ENCODE measurements around the gene APOL6. TPM values are rescaled to one million over a fixed set of nuclear protein-coding genes. Genes with fewer than 3 reads are reported as not detected.

The APOL6 gene
- total RNA-seq, 4 donors from 2014 or later = 28.9 to 70.2 (median 46.8) TPM

DNA sequence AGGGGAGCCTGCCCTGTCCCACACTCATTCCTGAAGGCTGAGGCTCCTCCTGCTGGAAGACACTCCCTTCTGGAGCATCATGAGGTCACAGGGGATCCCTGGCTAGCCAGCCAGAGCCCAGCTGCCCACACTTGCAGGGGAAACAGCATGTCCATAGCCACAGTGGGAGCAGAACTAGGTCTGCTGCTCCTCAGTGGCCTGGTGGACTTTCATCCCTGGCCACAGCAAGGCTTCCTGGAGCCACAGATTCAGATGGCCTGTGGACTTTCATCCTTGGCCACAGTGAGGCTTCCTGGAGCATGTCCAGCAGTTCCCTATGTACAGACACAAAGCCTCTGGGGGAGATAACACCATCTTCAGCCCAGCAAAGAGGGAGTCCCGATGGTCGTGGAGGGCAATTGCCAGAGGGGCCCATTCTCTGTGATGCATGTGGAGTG lies 5.9 kb upstream of the APOL6 start:
- H3K4me3 ChIP-seq = no peak overlapping the region
- H3K9me3 ChIP-seq = no peaks in the 10 kb centered on the region
- H3K27me3 ChIP-seq = no peaks in the 10 kb centered on the region
- H3K36me3 ChIP-seq = no peaks in the 10 kb centered on the region
- H3K4me1 ChIP-seq = peaks cover 0 to 15% (median 2%) of the 10 kb centered on the region in 4 donors
- peak; percentile 4 to 87 (median 75) for DNase-seq
- H3K27ac ChIP-seq = peak overlapping the region in 2 of 4 donors; percentile 22 to 69
- TF ChIP-seq, protein P1, sequence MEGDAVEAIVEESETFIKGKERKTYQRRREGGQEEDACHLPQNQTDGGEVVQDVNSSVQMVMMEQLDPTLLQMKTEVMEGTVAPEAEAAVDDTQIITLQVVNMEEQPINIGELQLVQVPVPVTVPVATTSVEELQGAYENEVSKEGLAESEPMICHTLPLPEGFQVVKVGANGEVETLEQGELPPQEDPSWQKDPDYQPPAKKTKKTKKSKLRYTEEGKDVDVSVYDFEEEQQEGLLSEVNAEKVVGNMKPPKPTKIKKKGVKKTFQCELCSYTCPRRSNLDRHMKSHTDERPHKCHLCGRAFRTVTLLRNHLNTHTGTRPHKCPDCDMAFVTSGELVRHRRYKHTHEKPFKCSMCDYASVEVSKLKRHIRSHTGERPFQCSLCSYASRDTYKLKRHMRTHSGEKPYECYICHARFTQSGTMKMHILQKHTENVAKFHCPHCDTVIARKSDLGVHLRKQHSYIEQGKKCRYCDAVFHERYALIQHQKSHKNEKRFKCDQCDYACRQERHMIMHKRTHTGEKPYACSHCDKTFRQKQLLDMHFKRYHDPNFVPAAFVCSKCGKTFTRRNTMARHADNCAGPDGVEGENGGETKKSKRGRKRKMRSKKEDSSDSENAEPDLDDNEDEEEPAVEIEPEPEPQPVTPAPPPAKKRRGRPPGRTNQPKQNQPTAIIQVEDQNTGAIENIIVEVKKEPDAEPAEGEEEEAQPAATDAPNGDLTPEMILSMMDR (IDR thresholded peaks at IDR 0.05) = no peak
- peak in 1 of 2 donors; percentile 20 for TF ChIP-seq POLR2A (IDR thresholded peaks at IDR 0.05)

DNA sequence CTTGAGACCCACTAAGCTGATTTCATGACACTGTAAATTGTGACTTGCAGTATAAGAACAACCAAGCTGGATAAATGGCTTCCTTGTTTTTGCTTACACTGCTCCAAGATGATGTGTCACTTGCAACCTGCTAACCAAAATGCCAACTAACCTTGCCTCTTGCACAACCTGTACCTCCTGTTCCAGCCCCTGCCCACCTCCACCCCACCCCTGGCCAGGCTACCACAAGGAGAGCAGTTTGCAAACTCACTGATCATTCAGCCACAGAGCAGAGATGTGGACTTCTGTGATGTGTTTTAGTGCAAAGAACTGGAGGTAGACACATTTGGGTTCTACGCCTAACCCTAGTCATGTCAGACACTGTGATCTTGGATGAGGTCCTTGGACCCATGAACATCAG lies 4.3 kb upstream of the APOL6 start:
- Histone ChIP-seq H3K27ac (no peak overlapping the region), H3K9me3 (no peaks in the 10 kb centered on the region), H3K4me1 (peaks cover 0 to 14% (median 4%) of the 10 kb centered on the region in 4 donors), H3K36me3 (no peaks in the 10 kb centered on the region), H3K27me3 (no peaks in the 10 kb centered on the region), H3K4me3 (no peak overlapping the region)
- peak in 1 of 3 donors; percentile 7 for DNase-seq
- TF ChIP-seq, protein P1 (IDR thresholded peaks at IDR 0.05) = no peak
- no peak for TF ChIP-seq POLR2A (IDR thresholded peaks at IDR 0.05)

DNA sequence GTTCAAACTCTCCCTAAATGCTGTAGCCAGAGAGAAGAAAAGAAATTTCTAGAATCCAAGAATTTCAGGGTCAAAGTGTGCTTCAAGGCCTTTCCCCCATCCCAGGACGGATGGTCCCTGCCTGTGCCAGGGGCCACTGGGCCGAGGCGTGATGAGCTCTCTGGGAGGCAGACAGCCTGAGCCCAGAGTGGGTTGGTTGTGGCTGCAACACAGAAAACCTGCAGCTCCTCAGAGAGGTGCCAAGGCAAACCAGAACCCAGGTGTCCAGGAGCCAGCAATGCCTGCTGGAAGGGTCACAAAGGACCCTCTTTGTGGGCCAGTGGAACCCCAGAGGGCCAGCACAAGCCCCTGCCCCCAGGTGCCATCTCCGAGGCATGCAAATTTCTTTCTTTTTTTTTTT lies 2.6 kb upstream of the APOL6 start:
- TF ChIP-seq POLR2A (IDR thresholded peaks at IDR 0.05) = no peak
- TF ChIP-seq, protein P1 (IDR thresholded peaks at IDR 0.05) = no peak
- Histone ChIP-seq H3K4me3 (no peak overlapping the region), H3K27ac (no peak overlapping the region), H3K4me1 (peaks cover 0 to 21% (median 7%) of the 10 kb centered on the region in 4 donors), H3K36me3 (no peaks in the 10 kb centered on the region), H3K27me3 (no peaks in the 10 kb centered on the region), H3K9me3 (no peaks in the 10 kb centered on the region)
- no peak for DNase-seq

DNA sequence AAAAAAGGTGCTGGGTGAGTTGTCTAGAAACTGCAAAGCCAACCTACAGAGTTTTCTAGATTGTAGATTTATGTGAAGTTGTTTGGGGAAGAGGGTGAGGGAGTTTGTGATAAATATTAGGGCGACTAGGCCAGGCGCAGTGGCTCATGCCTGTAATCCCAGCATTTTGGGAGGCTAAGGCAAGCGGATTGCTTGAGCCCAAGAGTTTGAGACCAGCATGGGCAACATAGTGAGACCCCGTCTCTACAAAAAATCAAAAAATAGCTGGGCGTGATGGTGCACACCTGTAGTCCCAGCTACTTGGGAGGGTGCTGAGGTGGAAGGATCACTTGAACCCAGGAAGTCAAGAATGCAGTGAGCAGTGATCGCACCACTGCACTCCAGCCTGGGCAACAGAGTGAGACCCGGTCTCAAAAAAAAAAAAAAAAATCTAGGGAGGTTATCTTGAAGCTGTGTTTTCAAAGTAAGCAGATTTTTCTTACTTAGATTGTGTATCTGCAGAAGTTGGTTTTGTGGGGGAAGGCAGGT lies 844 bp downstream of the APOL6 start:
- no peak for DNase-seq

DNA sequence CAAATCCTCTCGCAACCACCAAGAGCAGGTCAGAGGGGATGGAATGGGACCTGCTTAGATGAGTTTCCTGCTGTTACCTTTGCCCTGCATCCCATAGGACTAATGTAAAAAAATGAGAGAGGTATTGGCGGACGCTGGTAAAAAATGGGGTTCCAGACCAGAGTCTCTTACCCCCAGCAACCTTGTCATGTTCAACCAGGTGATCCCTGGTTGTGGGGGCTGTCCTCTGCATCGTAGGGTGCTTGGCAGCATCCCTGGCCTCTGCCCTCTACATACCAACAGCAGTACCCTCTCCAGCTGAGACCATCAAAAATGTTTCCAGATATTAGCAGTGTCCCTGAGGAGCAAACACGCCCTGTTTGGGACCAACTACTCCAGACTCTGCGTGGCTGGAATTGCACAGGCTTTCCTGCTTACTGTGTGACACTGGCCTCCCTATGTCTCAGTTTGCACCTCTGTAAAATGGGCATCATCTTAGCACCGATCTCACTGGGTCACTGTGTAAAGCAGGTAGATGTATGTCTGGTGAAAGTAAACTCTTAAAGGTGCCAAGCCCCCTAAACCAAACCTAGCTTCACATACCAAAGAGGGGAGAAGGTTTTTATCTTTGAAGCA lies 1.5 kb downstream of the APOL6 start:
- H3K4me3 ChIP-seq = peak overlapping the region; percentile 64 to 75 (median 69)
- no peak for DNase-seq
- no peaks in the 10 kb centered on the region for H3K9me3 ChIP-seq

More for the DNA sequence above, 844 bp downstream of the APOL6 start:
- Histone ChIP-seq H3K36me3 (no peaks in the 10 kb centered on the region), H3K27me3 (no peaks in the 10 kb centered on the region), H3K27ac (peak overlapping the region; percentile 85 to 95 (median 93)), H3K9me3 (no peaks in the 10 kb centered on the region), H3K4me1 (peaks cover 0 to 21% (median 8%) of the 10 kb centered on the region in 4 donors), H3K4me3 (peak overlapping the region; percentile 64 to 75 (median 69))
- TF ChIP-seq, protein P1 (IDR thresholded peaks at IDR 0.05) = no peak
- TF ChIP-seq POLR2A (IDR thresholded peaks at IDR 0.05) = no peak

More for the DNA sequence above, 1.5 kb downstream of the APOL6 start:
- no peaks in the 10 kb centered on the region for H3K36me3 ChIP-seq
- H3K4me1 ChIP-seq = peaks cover 0 to 26% (median 8%) of the 10 kb centered on the region in 4 donors
- TF ChIP-seq, protein P1 (IDR thresholded peaks at IDR 0.05) = no peak
- peak overlapping the region in 3 of 4 donors; percentile 93 to 95 (median 93) for H3K27ac ChIP-seq
- H3K27me3 ChIP-seq = no peaks in the 10 kb centered on the region

Data from Peyer's patch (tissue), 4 donors.